NOMO-1 (cell line): ENCODE results near the gene SMARCAD1.

Experiments used
- DNase-seq, 2 experiments: peaks; one replicate each; lab custom pipeline; 2025; ENCODE audit not compliant: unreplicated experiment in 2 of 2; lab: John Stamatoyannopoulos, UW

Gene SMARCAD1

GRCh38 chr4:94228493-94229216 is 21.0 kb downstream of the SMARCAD1 start:
- DNase-seq, result no peak

DNA sequence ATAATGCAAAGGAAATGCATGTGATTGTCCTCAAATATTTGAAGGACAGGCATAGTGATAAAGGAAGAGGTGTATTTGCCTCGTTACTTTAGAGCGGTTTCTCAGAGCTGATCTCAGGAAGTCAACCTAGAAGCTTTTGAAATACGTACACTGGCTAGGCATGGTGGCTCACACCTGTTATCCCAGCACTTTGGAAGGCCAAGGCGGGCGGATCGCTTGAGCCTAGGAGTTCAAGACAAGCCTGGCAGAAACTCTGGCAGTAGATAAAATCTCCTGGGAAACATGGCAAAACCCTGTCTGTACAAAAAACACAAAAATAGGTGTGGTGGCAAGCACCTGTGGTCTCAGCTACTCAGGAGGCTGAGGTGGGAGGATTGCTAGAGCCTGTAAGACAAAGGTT is 24.9 kb downstream of the SMARCAD1 start:
- no peak for DNase-seq

DNA sequence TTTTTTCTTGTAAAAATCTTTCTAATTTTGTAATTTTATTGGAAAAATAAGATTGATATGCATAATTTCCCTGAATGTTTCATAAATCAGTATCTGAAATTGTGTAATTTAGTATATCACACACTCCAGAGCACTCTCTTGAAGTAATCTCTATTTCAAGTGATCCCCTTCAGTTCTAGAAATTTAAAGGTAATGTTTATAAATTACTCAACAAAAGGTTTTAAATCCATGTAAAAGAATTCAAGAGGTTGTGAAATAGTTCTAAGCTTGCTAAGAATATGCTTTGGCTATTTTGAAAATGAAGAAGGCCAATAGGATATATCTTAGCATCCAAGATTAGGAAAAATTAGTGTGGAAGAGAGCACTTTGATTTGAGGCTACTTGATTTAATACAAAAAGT is 28.2 kb downstream of the SMARCAD1 start:
- no peak for DNase-seq

DNA sequence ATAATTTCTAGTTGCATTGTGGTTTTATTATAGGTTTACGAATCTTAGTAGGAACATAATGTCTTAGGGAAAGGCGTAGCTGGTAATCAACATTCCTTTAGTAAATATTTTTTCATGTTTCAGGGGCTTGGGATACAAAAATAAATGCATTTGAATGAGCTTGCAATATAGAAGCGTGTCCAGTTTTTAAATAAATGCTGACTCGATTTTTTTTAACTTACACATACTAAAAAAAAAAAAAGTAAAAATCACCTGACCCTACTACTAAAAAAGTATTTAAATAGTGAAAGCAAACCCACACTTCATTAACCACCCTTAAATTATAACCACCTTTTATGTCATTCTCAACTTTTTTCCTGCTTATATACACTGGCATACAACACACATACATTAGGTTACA is 29.6 kb downstream of the SMARCAD1 start:
- no peak for DNase-seq

GRCh38 chr4:94238160-94238559 is 30.5 kb downstream of the SMARCAD1 start:
- no peak for DNase-seq

GRCh38 chr4:94240384-94240783 is 32.7 kb downstream of the SMARCAD1 start:
- no peak for DNase-seq

DNA sequence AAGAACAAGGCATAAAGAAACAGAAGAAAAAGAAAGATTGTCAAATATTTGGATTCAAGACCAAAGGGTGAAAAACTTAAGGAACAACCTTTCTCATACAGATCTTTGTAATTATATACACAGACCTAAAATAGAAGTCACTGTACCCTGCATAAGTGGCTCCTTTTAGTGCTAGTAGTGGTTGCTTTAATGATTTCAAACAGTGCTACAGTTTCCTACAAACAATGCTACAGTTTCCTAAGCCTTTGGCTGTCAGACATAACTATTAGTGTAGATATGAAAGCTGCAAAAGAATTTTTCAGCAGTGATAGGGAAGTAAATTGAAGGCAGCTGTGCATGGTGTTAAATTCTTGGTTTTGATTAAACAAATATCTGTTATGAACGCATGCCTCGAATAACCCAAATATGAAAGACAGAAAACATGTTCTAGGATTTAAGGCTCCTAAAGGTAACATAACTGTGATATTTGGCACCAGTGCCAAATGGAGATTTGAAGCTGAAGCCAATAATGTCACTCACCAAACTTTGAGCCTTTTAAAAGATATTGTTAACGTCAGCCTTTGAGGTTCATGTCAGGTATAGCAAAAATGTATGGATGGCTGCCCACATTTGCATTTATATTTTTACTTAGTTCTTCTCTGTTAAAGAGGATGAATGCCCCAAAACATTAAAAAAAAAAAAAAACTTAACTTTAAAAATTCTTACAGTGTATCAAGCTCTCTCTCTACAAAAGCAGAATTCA is 36.6 kb downstream of the SMARCAD1 start:
- no peak for DNase-seq

DNA sequence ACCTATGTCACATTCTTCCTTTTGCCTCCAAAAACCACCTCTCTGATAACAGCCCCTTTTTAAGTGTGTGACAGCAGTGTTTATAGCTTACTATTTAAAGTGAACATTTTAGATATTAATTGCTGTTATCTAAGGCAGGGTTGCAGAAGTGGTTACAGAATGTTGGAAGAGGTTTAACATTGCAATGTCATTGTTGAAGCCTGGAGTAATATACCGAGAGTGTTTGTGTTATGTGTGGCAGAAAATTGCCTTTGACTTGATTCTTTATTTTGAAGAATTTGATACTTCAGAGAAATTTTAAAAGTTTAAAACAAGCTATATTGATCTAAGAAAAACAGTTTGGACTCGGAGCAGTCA is 37.1 kb downstream of the SMARCAD1 start:
- no peak for DNase-seq

DNA sequence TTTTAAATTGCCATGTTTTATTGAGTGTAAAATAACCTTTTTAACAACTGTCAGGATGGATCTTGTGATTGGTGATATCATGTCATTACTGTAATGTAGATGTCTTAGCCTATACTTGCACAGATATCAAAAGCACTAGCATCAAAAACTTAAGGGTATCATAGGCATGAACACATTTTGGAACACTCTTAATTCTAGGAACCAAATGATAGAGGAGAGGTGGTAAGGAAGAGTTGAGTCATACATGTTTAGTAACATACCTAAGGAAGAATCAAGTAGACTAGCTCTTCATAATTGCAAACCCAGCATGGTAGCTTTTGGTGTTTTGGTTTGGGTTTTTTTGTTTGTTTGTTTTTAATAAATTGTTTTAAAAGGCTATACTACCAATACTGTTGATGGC is 43.4 kb downstream of the SMARCAD1 start:
- no peak for DNase-seq

- no peak for DNase-seq
Measured at GRCh38 chr4:94253036-94253435, 45.4 kb downstream of the SMARCAD1 start.

GRCh38 chr4:94256144-94256783 is 48.6 kb downstream of the SMARCAD1 start:
- DNase-seq, result no peak

DNA sequence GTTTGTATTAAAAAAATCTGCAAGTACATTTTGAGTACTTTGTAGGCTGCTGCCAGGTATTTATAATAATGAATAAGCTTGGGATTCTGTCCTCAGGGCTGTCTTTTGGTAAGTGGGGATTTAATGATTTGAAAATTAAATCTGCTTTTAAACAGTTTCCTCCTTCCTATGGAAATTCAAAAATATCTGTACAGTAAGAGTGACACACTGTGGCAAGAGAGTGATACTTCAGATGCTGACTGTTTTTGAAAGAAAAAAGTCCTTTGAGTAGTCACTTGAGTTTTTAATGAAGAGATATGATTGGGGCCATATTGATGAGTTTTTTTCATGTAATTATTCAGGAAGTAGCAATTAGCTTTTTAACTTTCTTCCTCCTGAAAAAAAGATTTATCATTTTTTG is 49.2 kb downstream of the SMARCAD1 start:
- no peak for DNase-seq

- DNase-seq, result no peak
Measured at GRCh38 chr4:94262163-94263016, 54.7 kb downstream of the SMARCAD1 start.

DNA sequence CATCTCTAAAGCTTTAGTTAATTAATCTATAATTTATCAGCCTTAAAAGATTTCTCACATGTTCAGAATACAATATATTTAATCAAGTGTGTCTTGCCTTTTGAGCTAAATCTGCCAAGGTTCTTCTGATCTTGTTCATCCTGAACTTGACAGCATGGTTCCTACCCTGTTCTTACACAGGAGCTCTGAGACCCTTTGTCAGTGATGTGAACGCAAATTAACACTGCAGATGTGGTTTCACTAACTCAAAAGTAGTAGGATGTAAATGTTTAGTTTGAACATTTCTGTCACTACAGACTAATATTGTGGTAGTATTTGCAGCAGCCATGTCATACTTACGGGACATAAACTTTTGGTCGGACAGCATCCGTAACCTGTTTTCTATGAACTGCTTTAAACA is 59.4 kb downstream of the SMARCAD1 start:
- no peak for DNase-seq

- DNase-seq, result no peak
Measured at GRCh38 chr4:94271248-94271647, 63.6 kb downstream of the SMARCAD1 start.

DNA sequence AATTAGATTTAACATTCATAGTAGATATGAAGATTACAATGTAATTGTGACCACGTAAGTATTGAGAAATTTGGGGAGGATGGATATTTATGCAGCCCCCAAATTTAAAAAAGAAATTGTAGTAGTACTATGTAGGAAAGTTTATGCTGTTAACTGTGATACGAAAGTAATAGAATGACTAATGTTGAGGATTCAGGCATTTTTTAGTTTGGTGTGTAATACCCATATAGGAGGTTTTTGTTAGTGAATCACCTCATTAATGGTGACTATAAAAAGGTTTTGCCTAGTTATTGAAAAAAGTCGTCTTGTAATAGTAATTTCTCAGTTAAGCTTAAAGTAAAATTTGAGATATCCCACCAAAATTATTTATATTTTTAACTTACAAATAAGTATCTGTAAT is 67.2 kb downstream of the SMARCAD1 start:
- DNase-seq, result no peak

- no peak for DNase-seq
Measured at GRCh38 chr4:94276204-94276603, 68.5 kb downstream of the SMARCAD1 start.

- DNase-seq, result no peak
Measured at GRCh38 chr4:94277534-94277933, 69.9 kb downstream of the SMARCAD1 start.

DNA sequence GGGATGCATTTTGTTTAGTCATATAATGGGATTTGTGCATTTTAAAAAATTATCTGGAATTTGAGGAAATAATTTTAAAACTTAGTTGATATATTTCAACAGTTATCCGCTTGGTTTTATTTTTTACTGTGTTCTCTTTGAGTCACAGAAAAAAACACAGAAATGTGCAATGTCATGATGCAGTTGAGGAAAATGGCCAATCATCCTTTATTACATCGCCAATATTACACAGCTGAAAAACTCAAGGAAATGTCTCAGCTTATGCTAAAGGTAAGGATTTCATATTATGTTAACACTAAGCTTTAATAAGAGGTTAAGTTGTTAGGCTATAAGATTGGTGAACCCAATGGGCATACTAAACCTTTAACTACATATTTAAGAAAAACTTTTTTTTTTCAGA is 71.1 kb downstream of the SMARCAD1 start:
- DNase-seq, result no peak

- DNase-seq, result no peak
Measured at GRCh38 chr4:94284889-94285288, 77.2 kb downstream of the SMARCAD1 start.

DNA sequence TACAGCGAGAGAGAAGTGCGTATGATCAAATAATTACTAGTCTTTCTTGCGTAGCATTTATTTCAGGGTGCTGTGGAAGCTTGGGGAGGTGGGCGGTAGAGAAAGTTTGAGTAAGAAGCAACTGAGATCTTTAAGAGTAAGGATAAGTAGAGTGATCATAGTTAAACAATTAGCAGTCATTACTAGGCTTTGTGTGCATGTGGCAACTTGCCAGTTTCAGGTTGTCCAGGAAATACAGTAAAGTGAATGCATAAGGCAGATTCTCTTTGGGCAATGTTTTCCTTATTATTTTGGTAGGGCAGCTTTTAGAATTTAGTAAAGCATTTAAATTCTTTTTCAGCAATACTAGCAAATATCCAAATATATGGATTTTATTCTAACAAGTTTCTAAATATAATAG is 78.0 kb downstream of the SMARCAD1 start:
- no peak for DNase-seq
